Renal cortical epithelial cell (primary cell): Measurements from ENCODE around the gene CORO7. TPM values are rescaled to one million over a fixed set of nuclear protein-coding genes. Genes with fewer than 3 reads are reported as not detected.

Experiments
- DNase-seq: peaks from one replicate; pipeline ENCODE4 v3.0.0-alpha.2; 2011; ENCODE audit warnings: low read depth
- total RNA-seq: library from RNA; depleted of rRNA; stranded (reverse); fragments of >200 nt; gene quantifications from 2 replicates; pipeline ENCODE4 v1.2.3, GENCODE V29; 2014

The CORO7 gene
- total RNA-seq, 1 donor from 2014 or later = 25.1 TPM

DNA sequence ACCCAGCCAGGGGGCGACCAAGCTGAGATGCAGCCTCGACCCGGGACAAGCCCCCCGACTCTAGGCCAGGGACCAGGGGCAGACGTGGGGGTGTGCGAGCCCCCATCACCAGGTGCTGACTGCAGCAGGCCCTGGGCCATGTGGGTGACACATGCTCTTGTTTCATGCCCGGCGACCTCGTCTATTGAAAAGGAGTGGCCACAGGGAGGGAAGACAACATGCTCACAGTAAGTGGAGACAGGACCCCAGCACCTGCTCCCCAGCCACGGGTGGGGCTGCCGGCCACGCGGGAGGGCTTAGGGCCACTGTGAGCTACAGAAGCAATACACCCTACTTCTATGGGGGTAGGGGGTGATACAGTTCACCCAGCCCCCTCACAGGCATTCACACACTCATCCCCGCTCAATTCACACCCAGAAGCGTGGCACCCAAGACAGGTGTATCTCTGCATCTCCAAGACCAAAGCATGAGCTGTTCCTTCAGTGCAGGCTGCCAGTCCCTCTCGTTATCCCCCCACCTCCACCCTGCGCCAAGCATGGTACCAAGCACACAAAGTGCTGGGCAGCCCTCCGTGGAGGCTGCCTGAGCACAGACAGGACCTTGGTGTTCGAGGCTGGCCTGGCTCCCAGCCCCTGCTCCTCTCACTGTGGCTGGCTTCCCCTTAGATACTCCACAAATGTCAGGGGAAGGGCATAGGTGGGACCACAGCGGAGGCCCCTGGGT is 31.2 kb downstream of the CORO7 start:
- no peak for DNase-seq

DNA sequence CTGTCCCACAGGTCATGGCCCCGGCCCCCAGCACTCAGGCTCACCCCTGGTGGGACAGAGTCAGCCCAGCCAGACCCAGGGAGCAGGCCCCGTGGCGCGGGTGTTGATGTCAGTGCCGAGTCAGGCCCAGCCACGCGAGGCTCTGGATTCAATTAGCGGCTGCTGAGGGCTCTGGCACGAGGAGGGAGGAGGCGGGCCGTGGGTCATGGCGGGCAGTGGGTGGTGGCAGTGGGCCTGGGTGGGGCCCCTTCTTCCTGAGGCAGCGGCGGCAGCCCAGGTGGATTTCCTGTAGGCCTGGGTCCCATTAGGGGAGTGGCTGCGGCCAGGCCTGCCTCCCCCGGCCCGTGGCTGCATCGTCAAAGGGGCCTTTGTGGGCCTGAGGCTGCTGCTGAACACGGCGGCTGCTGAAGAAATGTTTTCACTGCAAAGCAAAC is 31.9 kb downstream of the CORO7 start:
- no peak for DNase-seq

DNA sequence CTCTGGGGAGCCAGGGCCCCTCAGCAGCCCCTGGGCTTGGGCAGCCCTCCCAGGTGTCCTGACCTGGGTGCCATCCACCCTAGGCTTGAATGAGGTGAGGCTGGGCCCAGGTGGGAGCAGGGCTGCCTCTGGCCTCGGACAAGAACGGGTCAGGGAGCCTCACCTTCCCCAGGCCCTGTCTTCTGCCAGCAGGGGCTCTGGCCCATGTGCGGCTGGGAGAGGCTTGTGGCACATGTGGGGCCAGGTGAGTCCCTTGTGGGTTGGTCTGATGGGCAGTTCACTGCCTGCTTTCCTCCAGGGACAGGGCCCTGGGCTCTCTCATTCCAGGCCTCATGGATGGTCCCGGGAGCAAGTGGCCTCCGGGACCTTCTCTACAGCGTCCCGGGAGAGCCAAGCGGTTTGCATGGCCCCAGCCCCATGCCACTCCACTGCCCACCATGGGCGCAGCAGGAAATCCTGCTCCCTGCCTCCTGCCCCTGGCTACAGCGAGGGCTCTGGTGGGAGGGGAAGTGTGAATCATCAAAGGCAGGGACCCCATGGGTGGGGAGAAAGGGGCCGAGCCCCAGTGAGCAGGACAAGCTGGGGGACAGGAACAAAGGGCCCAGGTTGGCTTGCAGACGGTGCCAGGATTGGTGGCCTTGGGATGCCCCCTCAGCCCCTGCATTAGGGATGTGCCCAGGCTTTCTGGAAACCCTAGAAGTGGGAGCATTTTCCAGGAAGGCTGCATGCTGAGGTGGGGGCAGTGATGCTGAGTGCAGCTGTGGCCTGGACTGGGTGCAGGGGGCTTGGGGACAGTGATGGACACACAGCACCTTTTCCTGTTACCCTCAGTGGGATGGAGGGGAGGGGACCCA is 32.6 kb downstream of the CORO7 start:
- DNase-seq = no peak

DNA sequence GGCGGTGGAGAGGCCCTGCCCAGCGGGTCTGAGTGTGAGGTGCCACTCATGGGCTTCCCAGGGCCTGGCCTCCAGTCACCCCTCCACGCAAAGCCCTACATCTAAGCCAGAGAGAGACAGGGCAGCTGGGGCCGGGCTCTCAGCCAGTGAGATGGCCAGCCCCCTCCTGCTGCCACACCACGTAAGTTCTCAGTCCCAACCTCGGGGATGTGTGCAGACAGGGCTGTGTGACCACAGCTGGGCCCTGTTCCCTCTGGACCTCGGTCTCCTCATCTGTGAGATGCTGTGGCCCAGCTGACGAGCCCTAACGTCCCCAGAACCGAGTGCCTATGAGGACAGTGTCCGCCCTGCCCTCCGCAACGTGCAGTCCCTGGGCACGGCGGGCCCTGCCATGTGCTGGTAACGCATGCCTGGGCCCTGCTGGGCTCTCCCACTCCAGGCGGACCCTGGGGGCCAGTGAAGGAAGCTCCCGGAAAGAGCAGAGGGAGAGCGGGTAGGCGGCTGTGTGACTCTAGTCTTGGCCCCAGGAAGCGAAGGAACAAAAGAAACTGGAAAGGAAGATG is 33.5 kb downstream of the CORO7 start:
- no peak for DNase-seq

DNA sequence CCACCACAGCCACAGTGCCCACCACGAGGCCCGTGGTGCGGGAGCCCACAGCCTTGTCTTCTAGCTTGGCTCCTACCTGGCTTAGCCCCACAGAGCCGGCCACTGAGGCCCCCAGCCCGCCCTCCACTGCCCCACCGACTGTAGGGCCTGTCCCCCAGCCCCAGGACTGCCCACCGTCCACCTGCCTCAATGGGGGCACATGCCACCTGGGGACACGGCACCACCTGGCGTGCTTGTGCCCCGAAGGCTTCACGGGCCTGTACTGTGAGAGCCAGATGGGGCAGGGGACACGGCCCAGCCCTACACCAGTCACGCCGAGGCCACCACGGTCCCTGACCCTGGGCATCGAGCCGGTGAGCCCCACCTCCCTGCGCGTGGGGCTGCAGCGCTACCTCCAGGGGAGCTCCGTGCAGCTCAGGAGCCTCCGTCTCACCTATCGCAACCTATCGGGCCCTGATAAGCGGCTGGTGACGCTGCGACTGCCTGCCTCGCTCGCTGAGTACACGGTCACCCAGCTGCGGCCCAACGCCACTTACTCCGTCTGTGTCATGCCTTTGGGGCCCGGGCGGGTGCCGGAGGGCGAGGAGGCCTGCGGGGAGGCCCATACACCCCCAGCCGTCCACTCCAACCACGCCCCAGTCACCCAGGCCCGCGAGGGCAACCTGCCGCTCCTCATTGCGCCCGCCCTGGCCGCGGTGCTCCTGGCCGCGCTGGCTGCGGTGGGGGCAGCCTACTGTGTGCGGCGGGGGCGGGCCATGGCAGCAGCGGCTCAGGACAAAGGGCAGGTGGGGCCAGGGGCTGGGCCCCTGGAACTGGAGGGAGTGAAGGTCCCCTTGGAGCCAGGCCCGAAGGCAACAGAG is 34.2 kb downstream of the CORO7 start:
- no peak for DNase-seq

DNA sequence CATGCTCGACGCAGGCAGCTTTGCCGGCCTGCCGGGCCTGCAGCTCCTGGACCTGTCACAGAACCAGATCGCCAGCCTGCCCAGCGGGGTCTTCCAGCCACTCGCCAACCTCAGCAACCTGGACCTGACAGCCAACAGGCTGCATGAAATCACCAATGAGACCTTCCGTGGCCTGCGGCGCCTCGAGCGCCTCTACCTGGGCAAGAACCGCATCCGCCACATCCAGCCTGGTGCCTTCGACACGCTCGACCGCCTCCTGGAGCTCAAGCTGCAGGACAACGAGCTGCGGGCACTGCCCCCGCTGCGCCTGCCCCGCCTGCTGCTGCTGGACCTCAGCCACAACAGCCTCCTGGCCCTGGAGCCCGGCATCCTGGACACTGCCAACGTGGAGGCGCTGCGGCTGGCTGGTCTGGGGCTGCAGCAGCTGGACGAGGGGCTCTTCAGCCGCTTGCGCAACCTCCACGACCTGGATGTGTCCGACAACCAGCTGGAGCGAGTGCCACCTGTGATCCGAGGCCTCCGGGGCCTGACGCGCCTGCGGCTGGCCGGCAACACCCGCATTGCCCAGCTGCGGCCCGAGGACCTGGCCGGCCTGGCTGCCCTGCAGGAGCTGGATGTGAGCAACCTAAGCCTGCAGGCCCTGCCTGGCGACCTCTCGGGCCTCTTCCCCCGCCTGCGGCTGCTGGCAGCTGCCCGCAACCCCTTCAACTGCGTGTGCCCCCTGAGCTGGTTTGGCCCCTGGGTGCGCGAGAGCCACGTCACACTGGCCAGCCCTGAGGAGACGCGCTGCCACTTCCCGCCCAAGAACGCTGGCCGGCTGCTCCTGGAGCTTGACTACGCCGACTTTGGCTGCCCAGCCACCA is 35.1 kb downstream of the CORO7 start:
- DNase-seq = peak; percentile 61

DNA sequence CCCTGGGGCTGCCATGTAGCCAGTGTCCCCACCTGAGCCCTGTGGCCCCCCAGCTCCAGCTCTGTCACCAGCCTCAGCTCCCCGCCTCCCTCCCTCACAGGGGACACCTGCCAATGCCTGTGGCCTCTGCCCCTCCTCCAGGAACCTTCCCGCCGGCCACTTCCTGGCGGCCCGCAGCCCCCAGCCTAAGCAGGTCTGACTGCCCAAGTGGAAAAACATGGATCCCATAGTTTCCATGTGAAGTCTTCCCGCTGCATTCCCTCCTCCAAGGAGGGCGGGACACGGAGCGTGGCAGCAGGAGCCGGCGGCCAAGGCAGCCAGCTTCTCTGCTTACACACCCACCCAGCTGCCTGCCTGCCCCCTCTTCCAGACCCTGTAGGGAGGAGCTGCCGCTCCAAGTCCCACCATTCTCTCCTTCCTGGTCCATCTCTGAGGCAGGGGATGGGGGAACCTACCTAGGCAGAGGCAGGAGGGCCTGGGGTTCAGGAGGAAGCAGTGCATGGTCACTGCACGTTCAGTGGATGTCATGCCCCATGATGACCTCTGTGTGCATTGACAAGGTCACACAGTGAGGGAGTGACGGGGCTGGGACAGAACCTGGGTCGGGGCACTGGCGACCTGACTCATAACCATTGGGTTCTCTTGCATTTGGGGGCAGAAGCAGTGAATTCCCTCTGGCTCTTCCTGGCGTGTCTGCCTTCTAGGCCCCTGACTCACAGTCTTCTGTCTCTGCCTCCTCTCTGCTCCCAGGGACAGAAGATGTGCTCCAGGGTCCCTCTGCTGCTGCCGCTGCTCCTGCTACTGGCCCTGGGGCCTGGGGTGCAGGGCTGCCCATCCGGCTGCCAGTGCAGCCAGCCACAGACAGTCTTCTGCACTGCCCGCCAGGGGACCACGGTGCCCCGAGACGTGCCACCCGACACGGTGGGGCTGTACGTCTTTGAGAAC is 36.0 kb downstream of the CORO7 start:
- peak; percentile 39 for DNase-seq

DNA sequence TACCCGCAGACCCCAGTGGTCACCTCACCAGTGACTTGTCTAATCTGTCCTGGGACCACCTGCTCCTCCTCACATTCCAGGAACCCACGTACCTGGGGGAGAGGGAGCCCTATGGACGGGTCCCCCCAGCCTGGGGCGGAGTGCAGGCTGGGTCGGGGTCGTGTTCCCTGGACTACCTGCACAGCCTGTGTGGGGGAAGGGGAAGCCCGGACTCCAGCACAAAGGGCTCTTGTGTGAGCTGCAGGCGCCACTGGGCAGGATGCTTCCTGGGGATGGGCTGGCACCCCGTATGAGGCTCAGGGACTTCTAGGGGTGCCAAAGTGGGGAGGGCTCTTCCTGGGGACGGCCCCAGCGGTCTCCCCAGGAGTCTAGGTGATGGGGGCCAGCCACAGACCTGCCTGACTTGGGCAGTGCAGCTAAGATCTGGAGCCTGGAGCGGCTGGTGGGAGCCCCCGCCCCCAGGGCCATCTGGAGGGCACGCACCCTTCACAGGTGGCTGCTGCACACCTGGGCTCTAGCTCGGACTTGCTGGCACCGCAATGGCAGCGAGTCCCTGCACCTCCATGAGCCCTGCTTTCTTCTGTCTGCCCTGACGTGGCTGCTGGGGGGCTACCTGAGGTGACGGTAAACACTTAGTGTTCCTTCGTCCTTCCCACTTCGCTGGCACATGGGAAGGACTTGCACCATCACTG is 37.3 kb downstream of the CORO7 start:
- DNase-seq = no peak

DNA sequence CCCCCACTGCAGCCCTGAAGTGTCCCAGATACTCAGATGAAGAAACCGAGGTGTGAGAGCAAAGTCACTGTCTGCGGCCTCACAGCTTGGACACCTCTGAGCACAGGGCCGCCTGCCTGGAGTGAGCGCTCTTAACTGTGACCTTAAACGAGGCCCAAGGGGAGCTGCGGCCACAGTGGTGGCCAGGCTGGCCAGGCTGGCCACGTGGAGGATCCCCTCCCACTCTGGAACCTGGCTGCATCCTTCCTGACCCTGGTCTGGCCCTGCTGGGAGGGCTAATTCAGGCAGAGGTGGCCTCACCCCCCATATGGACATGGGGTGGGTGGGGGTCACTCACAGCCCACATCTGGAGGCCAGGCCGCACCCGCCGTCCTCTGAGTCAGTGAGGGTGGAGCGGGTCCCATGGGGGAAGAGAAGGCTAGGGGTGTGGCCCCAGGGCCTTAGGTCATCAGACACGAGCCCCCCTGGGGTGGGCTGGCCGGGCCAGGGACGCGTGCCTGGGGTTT is 38.2 kb downstream of the CORO7 start:
- DNase-seq = no peak

DNA sequence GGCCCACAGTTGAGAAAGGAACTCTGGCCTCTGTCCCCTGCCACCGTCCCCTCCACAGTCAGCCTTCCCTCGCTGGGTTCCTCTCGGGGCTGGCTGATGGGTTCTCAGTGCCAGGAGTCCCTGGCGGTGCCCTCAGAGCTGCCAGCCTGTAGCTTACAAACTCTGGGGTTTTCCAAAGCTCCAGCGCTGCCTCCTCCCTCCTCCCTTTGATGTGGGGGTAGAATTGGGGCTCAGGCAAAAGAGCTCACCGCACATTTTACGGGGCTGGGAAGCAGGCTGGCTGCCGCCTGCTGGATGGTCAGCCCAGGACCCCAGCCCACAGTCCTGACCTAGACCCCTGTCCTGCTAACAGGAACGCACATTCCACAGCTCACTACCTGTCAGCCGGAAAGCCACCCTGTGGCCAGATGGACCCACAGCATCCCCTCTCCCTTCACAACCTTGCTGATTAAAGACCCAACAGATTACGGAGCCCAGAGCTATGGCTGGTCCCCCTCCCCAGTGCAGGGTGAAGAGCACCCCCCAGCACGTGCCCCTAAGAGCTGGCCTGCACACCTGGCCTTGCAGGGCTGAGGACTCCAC is 38.7 kb downstream of the CORO7 start:
- DNase-seq = no peak

DNA sequence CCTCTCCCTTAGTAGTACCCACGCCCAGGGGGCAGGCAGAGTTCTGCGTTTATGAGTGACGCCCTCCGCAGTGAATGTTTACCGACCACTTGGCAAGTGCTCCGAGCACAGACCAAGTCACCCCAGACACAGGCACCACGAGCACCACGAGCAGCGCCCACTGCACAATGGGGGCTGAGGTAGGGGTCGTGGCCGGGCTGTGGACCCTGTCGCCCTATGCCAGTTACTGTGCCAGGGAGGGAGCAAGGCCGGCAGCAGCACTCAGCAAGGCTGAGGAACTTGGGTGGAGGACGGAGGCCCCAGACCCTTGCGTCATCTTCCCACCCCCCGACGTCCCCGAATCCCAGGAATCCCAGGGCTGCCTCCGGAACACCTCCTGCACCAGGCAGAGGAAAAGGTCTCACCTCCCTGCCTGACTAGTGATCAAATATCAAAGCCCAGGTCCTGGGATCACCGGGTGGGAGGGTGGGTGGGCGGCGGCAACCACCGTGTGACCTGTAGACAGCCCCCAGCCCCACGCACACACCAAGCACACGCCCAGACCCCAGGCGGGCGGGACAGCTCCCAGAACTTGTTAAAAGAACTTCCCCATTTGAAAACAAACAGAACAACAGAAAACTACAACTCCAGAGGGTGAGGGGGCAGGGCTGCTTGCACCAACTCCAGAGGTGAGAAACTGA is 39.4 kb downstream of the CORO7 start:
- DNase-seq = no peak

DNA sequence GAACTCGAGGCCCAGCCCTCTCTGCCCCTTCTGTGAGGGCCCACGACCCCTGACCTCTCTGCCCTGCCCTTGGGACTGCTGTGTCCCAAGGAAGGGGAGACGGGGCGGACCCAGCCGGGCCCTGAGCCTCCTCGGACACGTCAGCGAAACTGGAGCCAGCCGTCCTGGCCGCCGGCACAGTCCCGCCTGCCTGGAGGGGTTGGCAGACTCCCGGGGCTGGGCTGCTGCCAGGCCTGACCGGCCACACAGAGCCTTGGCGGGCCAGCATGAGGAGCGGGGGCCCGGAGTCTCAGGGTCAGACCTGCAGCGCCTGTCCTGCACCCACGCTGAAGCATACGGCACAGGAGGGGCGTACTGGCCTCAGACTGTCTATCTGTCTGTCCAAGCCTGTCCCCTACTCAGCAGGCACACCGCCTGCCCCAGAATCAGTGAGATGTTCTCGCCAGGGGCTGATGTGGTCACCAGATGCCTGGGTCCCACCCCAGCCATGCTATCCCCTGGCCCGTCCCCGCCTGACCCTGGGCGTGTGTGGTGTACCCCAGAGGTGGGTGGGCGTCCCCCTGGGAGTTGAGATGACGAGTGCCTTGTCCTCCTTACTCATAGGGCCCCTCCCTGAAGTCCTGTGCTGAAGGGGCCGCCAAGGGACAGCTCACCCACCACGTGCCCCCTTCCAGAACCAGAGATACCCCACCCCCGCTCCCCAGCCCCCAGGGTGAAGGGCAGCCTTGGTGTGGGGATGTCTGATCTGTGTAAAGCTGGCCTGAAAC is 40.1 kb downstream of the CORO7 start:
- peak; percentile 37 for DNase-seq

DNA sequence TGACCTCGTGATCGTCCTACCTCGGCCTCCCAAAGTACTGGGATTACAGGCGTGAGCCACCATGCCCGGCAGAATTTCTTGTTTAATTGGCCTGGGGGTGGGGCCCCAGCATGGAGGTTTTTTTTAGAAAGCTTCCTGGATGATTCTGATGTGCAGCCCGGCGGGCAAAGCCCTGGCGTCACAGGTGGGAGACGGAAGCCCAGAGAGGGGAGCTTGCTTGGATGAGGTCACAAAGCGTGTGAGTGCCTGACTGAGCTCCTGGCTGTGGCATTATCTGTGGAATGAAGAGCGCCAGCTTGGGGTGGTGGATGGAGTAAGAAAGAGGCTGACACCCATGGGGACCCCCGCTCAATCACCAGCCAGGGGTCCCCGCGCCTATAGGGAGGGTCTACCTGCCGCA is 40.7 kb downstream of the CORO7 start:
- no peak for DNase-seq

DNA sequence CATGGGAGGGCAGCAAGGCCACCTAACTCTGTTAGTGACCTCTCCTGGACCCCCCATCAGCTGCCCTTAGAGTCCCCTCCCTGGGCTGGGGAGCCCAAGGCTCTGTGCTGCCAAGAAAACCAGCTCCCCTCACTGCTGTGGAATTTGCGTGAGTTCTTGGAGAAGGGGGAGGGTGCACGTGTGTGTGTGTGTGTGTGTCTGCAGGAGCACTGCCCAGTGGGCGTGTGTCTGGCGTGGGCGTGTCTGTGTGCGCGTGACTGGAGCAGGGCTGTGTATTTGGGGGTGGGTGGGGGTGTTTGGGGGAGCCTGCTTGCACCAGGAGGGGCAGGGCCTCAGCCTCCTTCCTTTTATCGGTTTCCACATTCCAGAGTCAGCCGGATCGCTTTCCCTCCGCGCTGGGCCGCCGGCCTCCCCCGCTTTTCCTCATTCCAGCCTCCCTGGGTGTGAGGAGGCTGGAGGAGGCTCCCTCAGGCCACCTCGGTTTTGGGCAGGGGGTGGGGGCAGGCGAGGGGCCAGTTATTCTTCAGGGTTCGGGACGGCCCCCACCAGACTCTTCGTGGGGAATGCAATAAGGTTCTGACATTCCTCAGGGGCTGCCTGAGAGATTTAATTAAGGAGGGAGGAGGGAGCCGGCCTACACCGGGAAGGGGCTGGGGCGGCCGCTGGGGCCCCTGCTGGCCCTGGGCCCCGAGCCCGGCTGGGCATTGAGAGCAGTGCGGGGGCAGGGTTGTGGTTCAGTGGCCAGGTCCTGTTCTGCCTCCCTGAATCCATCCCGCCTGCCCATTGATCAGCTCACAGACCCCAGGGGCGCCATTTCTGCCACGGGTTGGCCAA is 42.3 kb downstream of the CORO7 start:
- peak; percentile 67 for DNase-seq

DNA sequence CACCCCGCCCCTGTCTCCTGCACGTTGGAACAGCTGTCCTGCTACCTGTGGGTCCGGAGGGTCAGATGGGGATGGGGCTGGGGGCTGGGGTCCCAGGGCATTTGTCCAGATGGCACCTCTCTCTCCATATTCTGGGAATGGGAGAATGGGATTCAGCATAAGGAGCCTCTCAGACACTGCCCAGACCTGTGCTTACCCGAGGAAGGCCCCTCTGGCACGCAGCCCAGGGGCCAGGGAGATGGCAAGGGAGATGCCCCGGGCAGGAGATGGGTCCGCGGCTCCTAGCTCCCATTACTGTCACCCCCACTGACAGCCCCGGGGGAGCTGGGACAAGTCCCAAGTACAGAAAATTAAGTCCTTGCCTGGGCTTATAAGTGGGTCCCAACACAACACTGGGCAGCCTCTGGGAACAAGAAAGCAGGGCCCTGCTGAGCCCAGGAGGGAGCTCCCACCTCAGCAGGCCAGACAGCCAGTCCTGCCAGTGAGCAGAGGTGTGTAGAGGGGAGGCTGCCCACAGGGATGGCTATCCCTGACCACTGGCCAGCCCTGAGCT is 43.0 kb downstream of the CORO7 start:
- DNase-seq = no peak
